GM12892 (cell line): ENCODE results near the gene TRIM3.

ENCODE experiments used
- DNase-seq: peaks from one replicate; pipeline ENCODE4 v3.0.0; 2011; ENCODE audit not compliant: insufficient read length
- FAIRE-seq: peaks from 2 replicates; lab custom pipeline; 2011; peaks lifted over from hg19 to GRCh38; lab: Jason Lieb, UNC
- POLR2A ChIP-seq: IDR thresholded peaks from 2 replicates; pipeline ENCODE4 v1.6.1; 2011; ENCODE audit warnings: low read depth, low read length, control low read depth
- POLR2AphosphoS5 ChIP-seq: IDR thresholded peaks from 2 replicates; pipeline ENCODE4 v1.6.1; 2011; ENCODE audit warnings: low read depth, low read length, control low read depth
- TAF1 ChIP-seq: IDR thresholded peaks from 2 replicates; pipeline ENCODE4 v1.6.1; 2011; ENCODE audit warnings: low read depth, mild to moderate bottlenecking, control low read depth, low read length, borderline replicate concordance

The TRIM3 gene

DNA sequence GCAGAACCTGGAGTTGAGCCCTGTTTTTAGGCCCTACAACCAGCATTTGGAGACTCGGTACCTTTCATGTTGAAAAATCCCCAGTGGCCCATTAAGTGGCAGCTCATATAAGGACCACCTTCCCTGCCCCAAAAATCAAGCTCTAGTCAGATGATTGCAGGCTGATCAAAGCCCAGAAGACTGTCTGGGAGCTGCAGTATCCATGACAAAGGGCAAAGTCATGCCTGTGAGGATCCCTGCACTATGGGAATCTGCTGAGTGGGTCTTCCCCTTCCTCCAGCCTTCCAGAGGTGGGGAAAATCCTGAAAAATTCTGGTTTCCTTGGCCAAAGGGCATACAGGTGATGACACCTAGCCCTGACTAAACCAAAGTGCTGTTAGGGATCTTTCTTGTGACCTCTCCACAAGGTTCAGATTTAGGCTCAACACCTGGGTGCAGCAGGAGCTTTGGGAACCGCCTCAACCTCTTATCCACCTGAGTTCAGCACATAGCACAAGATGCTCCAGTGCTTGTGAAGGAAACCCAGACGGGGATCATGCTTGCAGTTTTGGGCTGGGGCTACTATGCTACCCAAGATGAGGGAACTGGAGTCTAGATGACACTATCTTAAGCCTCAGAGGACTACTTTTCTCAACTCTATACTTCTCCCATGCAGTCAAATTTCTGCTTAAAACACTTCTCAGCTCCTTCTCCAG is 1.2 kb upstream of the TRIM3 start:
- FAIRE-seq: no peak
- TF ChIP-seq TAF1: no peak
- TF ChIP-seq POLR2A: no peak
- TF ChIP-seq POLR2AphosphoS5: no peak
- no peak for DNase-seq

DNA sequence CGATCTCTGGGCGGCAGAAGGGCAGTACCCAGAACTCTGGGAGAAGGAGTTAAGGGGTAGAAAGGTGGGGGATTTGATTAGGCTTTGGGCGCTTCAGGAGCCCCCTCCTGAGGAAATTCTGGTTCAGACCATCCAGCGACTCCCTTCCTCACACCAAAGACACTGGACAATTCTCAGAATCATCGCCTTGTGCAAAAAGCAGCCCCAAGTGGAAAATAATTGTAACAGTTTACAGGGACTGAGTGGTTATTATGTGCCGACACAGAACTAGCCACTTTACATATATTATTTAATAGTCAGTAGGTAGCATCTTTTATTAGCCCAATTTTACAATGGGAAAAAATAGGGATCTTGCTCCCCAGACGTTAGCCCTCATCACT is 662 bp upstream of the TRIM3 start:
- TF ChIP-seq POLR2A (no peak), TAF1 (no peak), POLR2AphosphoS5 (no peak)
- DNase-seq: no peak
- FAIRE-seq: no peak

DNA sequence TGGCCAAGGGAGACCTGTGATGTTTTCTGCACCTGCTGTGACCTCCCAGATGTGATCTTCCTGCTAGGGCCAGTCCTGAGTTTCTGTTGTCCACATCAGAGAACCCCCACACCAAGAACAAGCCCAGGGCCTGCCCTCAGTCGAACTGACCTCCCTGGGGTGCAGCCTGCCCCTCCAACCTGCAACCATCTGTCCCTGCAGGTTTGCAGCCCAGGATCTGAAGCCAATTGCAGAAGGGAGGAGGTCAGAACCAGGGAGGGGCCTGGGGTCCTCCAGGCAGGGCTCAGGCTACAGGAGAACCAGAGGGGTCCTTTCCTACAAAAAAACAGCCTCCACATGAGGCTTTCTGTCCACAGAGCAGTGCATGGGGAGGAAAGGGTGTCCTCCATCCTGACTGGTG is 807 bp downstream of the TRIM3 start:
- FAIRE-seq (peak; percentile 27), DNase-seq (no peak)
- TF ChIP-seq TAF1: no peak
- no peak for TF ChIP-seq POLR2A

DNA sequence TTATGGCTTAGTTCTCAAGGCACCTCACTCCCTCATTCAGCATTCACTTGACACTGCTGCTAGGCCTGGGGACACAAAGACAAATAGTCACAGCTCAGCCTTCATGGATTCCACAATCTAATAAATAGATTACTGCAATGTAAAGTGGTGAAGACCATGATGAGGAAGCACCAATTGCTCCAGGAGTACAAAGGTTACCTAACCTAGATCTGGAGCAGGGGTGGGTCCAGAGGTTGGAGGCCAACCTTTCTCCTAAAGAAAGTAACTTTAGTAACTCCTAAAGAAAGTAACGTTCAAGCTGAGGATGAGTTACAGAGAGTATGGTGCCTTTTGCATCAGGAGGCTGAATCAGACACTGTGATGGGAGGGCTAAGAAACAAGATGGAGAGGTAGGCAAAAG is 4.1 kb downstream of the TRIM3 start:
- TF ChIP-seq POLR2A (no peak), TAF1 (no peak), POLR2AphosphoS5 (no peak)
- DNase-seq (no peak), FAIRE-seq (no peak)

DNA sequence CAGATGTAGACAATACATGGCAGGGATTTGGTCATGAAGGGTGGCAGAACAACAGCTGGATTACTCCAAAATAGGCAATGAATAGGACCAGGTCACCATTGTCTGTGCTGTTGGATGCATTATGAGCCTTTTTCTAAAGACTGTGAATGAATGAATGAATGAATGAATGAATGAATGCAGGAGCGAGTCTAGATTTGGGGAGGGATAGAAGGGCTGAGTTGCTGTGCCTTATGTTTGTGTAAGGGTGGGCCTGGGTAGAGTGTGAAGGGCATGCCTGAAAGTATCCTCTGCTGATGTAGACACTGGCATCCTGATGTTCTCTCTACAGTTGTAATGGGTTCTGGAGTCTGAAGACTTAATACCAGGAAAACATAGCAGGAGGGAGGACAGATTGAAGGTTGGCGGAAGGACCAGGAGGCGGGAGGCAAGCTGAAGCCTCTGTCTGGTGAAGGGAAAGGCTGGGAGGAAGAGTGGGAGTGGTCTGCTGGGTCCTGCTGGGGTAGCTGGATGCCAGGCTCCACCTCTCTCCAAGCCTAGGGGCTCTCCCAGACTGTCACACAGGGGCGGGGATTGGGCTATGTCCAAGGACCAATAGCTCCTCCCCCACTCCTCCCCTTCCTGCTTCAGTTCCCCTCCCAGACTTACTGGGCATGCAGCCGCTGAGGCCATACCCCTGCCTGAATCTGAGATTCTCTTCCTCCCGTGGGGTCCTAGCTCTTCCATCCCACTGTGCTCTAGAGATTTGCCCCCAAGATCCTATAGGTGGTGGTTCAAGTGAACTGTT is 4.8 kb downstream of the TRIM3 start:
- no peak for TF ChIP-seq POLR2AphosphoS5
- TF ChIP-seq POLR2A: no peak
- no peak for TF ChIP-seq TAF1
- FAIRE-seq: peak; percentile 94
- peak; percentile 60 for DNase-seq

DNA sequence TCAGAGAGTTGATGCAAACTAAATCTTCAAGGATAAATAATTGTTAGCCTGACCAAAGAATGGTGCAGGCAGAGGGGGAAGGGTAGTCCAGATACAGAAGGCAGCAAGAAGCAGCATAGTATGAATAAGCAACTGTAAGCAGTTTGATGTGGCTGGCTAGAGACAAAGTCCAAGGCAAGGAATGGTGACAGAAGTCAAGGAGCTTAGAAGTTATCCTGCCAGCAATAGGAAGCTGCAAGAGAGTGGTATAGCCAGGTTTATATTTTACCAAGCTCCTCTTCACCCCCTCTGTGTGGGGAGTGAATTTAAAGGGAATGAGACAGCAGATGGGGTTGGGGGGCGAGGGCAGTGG is 14.7 kb downstream of the TRIM3 start:
- no peak for FAIRE-seq
- no peak for DNase-seq
- no peak for TF ChIP-seq TAF1

DNA sequence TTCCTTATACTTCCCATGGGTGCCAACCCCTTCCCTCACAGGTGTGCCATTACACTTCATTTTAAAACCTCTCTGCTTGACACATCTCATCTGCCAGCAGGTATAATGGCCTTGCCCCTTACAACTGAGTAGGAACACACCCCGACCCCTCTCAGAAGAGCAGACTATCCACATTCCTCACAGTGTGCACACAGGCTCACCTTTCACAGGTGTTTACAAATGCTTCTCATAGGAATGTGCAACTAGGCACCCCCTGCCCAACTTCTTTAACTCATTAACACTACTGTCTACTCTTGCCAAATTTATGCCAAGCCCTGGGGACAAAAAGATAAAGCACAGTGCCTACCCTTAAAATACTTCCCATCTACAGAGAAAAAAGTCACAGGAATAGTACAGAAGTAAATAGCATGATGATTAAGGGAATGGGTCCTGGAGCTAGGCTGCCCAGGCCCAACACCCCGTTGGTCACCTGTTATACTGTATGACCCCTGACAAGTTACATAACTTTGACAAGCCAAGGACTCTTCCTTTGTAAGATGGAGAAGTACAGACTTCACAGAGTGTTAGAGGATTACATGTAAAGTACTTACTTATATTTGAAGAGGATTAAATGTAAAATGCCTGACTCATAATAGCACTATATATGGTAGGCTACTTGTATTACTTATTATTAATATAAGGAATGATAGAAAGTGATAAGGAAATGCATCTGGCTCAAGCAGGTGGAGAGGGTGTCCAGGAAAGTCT is 15.2 kb downstream of the TRIM3 start:
- no peak for TF ChIP-seq TAF1
- DNase-seq (no peak), FAIRE-seq (no peak)

DNA sequence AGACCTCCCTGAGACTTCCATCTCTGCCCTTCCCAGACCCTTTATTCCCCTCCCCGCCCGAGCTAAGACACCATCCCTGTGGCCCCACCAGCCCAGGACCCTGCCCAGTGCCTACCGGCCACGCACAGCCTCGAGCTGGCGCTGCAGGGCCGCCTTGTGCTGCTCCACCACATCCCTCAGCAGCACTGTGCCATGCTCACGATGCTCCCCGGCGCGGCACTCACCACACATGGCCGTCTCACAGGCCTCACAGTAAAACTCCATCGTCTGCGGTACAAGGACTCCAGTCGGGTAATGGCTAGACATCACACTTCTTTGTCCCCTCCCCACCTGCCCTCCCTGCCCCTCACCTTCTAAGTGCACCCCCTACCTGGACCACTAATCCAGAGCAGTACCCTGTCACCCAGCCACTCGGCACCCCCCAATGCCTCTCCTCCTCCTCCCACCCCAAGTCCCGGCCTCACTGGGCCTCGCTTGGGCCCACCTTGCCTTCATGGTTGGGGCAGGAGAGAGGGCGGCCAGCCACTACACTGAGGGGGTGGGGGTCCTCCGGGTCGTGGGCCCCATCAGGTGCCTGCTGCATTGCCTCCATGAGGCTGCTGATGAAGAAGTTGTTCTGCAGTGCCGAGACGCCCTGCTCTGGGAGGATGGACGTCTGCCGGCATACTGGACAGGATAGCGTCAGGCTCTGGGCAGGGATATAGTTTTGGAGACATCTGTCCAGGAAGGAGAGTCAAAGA is 16.0 kb downstream of the TRIM3 start:
- no peak for FAIRE-seq
- DNase-seq: no peak
- TF ChIP-seq POLR2AphosphoS5: no peak
- TF ChIP-seq POLR2A: no peak
- TF ChIP-seq TAF1: no peak

DNA sequence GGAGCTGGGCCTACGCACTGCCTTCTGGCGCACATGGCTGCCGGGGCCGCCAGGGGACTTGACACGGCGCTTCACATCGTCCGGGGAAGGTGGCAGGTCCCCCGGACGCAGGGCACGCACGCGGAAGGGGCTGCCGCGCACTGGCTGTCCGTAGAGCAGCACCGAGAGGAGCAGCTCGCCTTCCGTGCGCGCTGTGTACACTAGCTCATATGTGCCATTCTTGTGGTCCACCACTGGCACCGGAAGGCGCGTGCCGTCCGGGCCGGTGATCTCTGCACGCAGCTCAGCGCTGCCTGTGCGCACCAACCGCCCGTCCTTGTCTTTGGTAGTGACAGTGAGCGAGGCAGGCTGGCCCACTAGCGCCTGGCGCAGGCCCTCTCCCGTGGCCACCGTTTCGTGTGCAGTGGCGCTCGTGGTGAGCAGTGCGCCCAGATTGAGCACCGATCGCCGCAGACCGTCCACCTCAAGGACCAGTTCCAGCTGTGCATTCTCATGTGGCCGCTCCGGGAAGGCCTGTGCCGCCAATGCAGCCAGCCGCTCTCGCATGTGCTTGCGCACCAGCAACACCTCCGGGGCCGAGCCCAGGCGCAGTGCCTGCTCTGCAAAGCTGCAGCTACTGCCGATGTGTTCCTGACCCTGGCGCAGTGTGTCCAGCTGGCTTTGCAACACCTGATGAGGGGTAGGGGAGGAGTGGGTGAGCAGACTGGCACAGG is 17.2 kb downstream of the TRIM3 start:
- no peak for TF ChIP-seq POLR2A
- TF ChIP-seq POLR2AphosphoS5: no peak
- no peak for TF ChIP-seq TAF1
- FAIRE-seq (no peak), DNase-seq (no peak)

DNA sequence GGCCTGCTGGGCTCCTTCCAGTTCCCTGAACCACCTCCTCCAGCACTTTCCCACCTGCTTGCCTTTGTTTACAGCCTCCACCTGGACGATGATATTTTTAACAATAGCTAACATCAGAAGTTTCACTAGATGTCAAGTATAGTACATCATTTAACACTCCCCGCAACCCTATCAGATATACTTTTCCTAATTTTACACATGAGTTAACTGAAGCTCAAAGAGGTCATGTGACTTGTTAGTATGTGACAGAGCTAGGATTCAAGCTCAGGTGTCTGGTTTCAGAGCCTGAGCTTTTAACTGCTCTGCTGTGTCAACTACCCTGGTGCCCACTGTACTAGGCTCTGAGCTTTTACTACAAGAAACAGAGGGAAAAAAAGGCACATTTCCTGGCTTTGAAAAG is 18.7 kb downstream of the TRIM3 start:
- FAIRE-seq (no peak), DNase-seq (no peak)
- no peak for TF ChIP-seq POLR2AphosphoS5
- TF ChIP-seq TAF1: no peak
- no peak for TF ChIP-seq POLR2A

DNA sequence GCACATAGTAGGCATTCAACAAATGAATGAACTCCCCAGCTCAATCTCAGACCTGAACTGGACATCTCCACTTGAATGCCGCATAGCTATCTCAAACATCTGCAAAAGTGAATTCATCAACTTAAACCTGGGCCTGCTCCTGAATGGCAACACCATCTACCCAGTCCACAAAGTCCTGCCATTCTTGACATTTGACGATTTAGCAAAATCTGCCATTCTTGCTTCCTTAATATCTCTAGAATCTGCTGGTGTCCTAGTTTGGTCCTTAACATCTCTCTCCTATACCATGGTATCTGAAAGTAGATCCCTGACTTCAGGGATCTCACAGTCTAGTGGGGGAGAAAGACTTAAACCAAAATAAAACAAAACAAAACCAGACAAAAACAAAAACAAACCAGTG is 20.6 kb downstream of the TRIM3 start:
- FAIRE-seq (no peak), DNase-seq (no peak)
- TF ChIP-seq POLR2AphosphoS5: no peak
